NT2/D1 (cell line): ENCODE results near the gene STX11.

Experiments
- SUZ12 ChIP-seq: IDR thresholded peaks from 2 replicates; pipeline ENCODE4 v1.6.1; 2011; ENCODE audit not compliant: insufficient read length, insufficient read depth; ENCODE audit errors: extremely low read depth
- YY1 ChIP-seq: IDR thresholded peaks from 2 replicates; pipeline ENCODE4 v1.6.1; 2011; ENCODE audit not compliant: insufficient read length, insufficient read depth

- TF ChIP-seq YY1 (no peak), SUZ12 (no peak)
These were observed 11.8 kb upstream of the STX11 start for GRCh38 chr6:144138542-144138941.
